Gastrocnemius medialis (tissue), 4 donors: Measurements from ENCODE around the gene DSCAML1.

ENCODE experiments used
- CTCF ChIP-seq, 5 experiments: fragments of 450-650 bp in 3 of 5; fragments of 200-600 bp in 2 of 5; sonication (generic) in 2 of 5; IDR thresholded peaks in 4 of 5; conservative IDR thresholded peaks in 1 of 5; 1 replicate in 4 of 5; 2 replicates in 1 of 5; pipeline ENCODE4 v1.5.1; 2016 to 2019; ENCODE audit warnings: antibody characterized with exemption in 5 of 5, mild to moderate bottlenecking in 3 of 5, moderate library complexity in 3 of 5
- POLR2A ChIP-seq, 2 donors: fragments of 450-650 bp; IDR thresholded peaks; one replicate each; pipeline ENCODE4 v1.6.1; 2017; ENCODE audit warnings: antibody characterized with exemption in 2 of 2, mild to moderate bottlenecking in 2 of 2, moderate library complexity in 2 of 2

GRCh38 chr11:117517097-117517496 is 279.9 kb downstream of the DSCAML1 start:
- TF ChIP-seq POLR2A (IDR thresholded peaks at IDR 0.05) (no peak), CTCF (IDR thresholded peaks at IDR 0.05 in 4 of 5, conservative IDR thresholded peaks at IDR 0.05 in 1 of 5) (no peak)
